OCI-LY1 (cell line): ENCODE results near the gene SMIM13.

ENCODE experiments used
- EZH2 ChIP-seq: fragments of 200-600 bp; sonication (generic), shearing (Covaris generic); IDR thresholded peaks from 2 replicates; pipeline ENCODE4 v1.8.0; 2017; ENCODE audit warnings: borderline replicate concordance, mixed run types, mild to moderate bottlenecking, antibody characterized with exemption, low read length, moderate library complexity, mixed read lengths
- TF ChIP-seq, protein P1 (sequence below): fragments of 200-600 bp; sonication (generic), shearing (Covaris generic); IDR thresholded peaks from 2 replicates; pipeline ENCODE4 v1.5.1; 2017; ENCODE audit warnings: mild to moderate bottlenecking, antibody characterized with exemption, low read length, moderate library complexity, mixed read lengths

GRCh38 chr6:11062083-11062482 lies 31.6 kb upstream of the SMIM13 start:
- no peak for TF ChIP-seq EZH2
- TF ChIP-seq, protein P1, sequence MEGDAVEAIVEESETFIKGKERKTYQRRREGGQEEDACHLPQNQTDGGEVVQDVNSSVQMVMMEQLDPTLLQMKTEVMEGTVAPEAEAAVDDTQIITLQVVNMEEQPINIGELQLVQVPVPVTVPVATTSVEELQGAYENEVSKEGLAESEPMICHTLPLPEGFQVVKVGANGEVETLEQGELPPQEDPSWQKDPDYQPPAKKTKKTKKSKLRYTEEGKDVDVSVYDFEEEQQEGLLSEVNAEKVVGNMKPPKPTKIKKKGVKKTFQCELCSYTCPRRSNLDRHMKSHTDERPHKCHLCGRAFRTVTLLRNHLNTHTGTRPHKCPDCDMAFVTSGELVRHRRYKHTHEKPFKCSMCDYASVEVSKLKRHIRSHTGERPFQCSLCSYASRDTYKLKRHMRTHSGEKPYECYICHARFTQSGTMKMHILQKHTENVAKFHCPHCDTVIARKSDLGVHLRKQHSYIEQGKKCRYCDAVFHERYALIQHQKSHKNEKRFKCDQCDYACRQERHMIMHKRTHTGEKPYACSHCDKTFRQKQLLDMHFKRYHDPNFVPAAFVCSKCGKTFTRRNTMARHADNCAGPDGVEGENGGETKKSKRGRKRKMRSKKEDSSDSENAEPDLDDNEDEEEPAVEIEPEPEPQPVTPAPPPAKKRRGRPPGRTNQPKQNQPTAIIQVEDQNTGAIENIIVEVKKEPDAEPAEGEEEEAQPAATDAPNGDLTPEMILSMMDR: no peak
